NCI-H2081 treated with DMSO at 0.1 percent for 48 hours (cell line): ENCODE data around the gene ACAP3.

Experiments used
- DNase-seq: peaks from one replicate; lab custom pipeline; 2025; lab: John Stamatoyannopoulos, UW

The ACAP3 gene

GRCh38 chr1:1244192-1244811 lies 63.4 kb downstream of the ACAP3 start:
- no peak for DNase-seq

GRCh38 chr1:1243807-1244191 lies 63.9 kb downstream of the ACAP3 start:
- no peak for DNase-seq

GRCh38 chr1:1243266-1243660 lies 64.5 kb downstream of the ACAP3 start:
- DNase-seq: no peak

- DNase-seq: no peak
Observed at GRCh38 chr1:1242461-1243265, 65.1 kb downstream of the ACAP3 start.
